Hepatocyte (in vitro differentiated cells): ENCODE data around the gene FLVCR1. TPM values are rescaled to one million over a fixed set of nuclear protein-coding genes. Genes with fewer than 3 reads are reported as not detected.

ENCODE experiments used
- DNase-seq: peaks from one replicate; pipeline ENCODE4 v3.0.0-alpha.2; 2016; ENCODE audit warnings: low spot score
- H2AFZ ChIP-seq: fragments of 200-600 bp; sonication (generic); 2 replicates; pipeline ENCODE4 v1.6.0; 2016; ENCODE audit warnings: antibody characterized with exemption, mild to moderate bottlenecking
- H3K27ac ChIP-seq: fragments of 200-600 bp; sonication (generic); 2 replicates; pipeline ENCODE4 v1.5.1; 2016; ENCODE audit warnings: mild to moderate bottlenecking
- H3K27me3 ChIP-seq: fragments of 200-600 bp; sonication (generic); 2 replicates; pipeline ENCODE4 v1.6.1; 2016
- H3K36me3 ChIP-seq: fragments of 200-600 bp; sonication (generic); replicated peaks from 2 replicates; pipeline ENCODE4 v1.5.1; 2016; ENCODE audit warnings: low read depth; ENCODE audit not compliant: insufficient read depth
- H3K4me1 ChIP-seq: fragments of 200-600 bp; sonication (generic); 2 replicates; pipeline ENCODE4 v1.5.1; 2016; ENCODE audit warnings: mild to moderate bottlenecking, moderate library complexity; ENCODE audit not compliant: insufficient read depth
- H3K4me2 ChIP-seq: fragments of 200-600 bp; sonication (generic); 2 replicates; pipeline ENCODE4 v1.6.0; 2016
- H3K4me3 ChIP-seq: fragments of 200-600 bp; sonication (generic); 2 replicates; pipeline ENCODE4 v1.5.1; 2016; ENCODE audit warnings: mild to moderate bottlenecking
- H3K79me2 ChIP-seq: fragments of 200-600 bp; sonication (generic); 2 replicates; pipeline ENCODE4 v1.6.0; 2017; ENCODE audit warnings: mild to moderate bottlenecking
- H3K9me2 ChIP-seq: fragments of 200-600 bp; sonication (generic); replicated peaks from 2 replicates; pipeline ENCODE4 v1.6.0; 2017; ENCODE audit warnings: mild to moderate bottlenecking; ENCODE audit not compliant: insufficient read depth
- H3K9me3 ChIP-seq: fragments of 200-600 bp; sonication (generic); 2 replicates; pipeline ENCODE4 v1.5.1; 2016; ENCODE audit warnings: low read depth, mild to moderate bottlenecking
- H4K20me1 ChIP-seq: fragments of 200-600 bp; sonication (generic); 2 replicates; pipeline ENCODE4 v1.6.0; 2016; ENCODE audit warnings: mild to moderate bottlenecking; ENCODE audit not compliant: insufficient read depth, poor library complexity, severe bottlenecking
- CTCF ChIP-seq: fragments of 200-600 bp; sonication (generic); IDR thresholded peaks from 2 replicates; pipeline ENCODE4 v1.5.1; 2016; ENCODE audit warnings: antibody characterized with exemption, mild to moderate bottlenecking; ENCODE audit not compliant: poor library complexity
- EZH2 ChIP-seq: fragments of 200-600 bp; sonication (generic); IDR thresholded peaks from 2 replicates; pipeline ENCODE4 v1.6.1; 2016; ENCODE audit warnings: antibody characterized with exemption, mild to moderate bottlenecking, borderline replicate concordance
- EZH2phosphoT487 ChIP-seq: fragments of 200-600 bp; sonication (generic); IDR thresholded peaks from one replicate; pipeline ENCODE4 v1.6.1; 2018; ENCODE audit warnings: antibody characterized with exemption, mild to moderate bottlenecking, low read depth, moderate library complexity; ENCODE audit not compliant: unreplicated experiment, severe bottlenecking
- WGBS: methylation state at CpG from one replicate; pipeline ENCODE4 v1.1.6; 2016; ENCODE audit warnings: low lambda C conversion rate; ENCODE audit errors: missing lambda C conversion rate; 5-methylcytosine and 5-hydroxymethylcytosine counted together
- polyA plus RNA-seq: library from polyadenylated mRNA; unstranded; fragments of >200 nt; fragmentation: Nextera tagmentation; extraction: Ambion mirVana; gene quantifications from 2 replicates; pipeline ENCODE4 v1.2.1, GENCODE V29; 2016
- total RNA-seq: library from RNA; depleted of rRNA; stranded (reverse); fragments of >200 nt; gene quantifications from 2 replicates; pipeline ENCODE4 v1.2.3, GENCODE V29; 2014

Gene FLVCR1
- total and polyA plus RNA-seq, 2 experiments from 2014 or later, result 9.9 to 32.5 TPM

GRCh38 chr1:212853658-212854057, 4.4 kb upstream of the FLVCR1 start:
- H3K27me3 ChIP-seq, result no peaks in the 10 kb centered on the region
- peak; percentile 59 for DNase-seq
- H3K4me2 ChIP-seq, result no peak overlapping the region
- H3K27ac ChIP-seq, result no peak overlapping the region
- H3K9me2 ChIP-seq, result no peaks in the 10 kb centered on the region
- no peak overlapping the region for H3K4me3 ChIP-seq
- no peaks in the 10 kb centered on the region for H3K36me3 ChIP-seq
- peaks cover 22% of the 10 kb centered on the region for H3K79me2 ChIP-seq
- WGBS, result 73% methylated on average over 5 of the region's 5 CpGs
- peaks cover 5% of the 10 kb centered on the region for H3K4me1 ChIP-seq
- no peak overlapping the region for H2AFZ ChIP-seq
- H3K9me3 ChIP-seq, result no peaks in the 10 kb centered on the region
- TF ChIP-seq CTCF, result no peak
- TF ChIP-seq EZH2, result no peak
- TF ChIP-seq EZH2phosphoT487, result no peak
- no peaks in the 10 kb centered on the region for H4K20me1 ChIP-seq

- Histone ChIP-seq H3K9me3 (no peaks in the 10 kb centered on the region), H3K36me3 (no peaks in the 10 kb centered on the region), H2AFZ (no peak overlapping the region), H3K79me2 (peaks cover 52% of the 10 kb centered on the region), H4K20me1 (peaks cover 3% of the 10 kb centered on the region), H3K4me3 (peak overlapping the region; percentile 59), H3K27ac (peak overlapping the region; percentile 84), H3K4me2 (peak overlapping the region; percentile 71), H3K9me2 (no peaks in the 10 kb centered on the region), H3K27me3 (no peaks in the 10 kb centered on the region), H3K4me1 (peaks cover 10% of the 10 kb centered on the region)
- no peak for DNase-seq
- TF ChIP-seq CTCF, result no peak
- no peak for TF ChIP-seq EZH2
- TF ChIP-seq EZH2phosphoT487, result no peak
- 92% methylated on average over 15 of the region's 16 CpGs for WGBS
Observed at GRCh38 chr1:212856755-212857154, 1.3 kb upstream of the FLVCR1 start.

GRCh38 chr1:212858461-212859265, 588 bp downstream of the FLVCR1 start:
- no peaks in the 10 kb centered on the region for H3K27me3 ChIP-seq
- peaks cover 10% of the 10 kb centered on the region for H3K4me1 ChIP-seq
- H3K27ac ChIP-seq, result peak overlapping the region; percentile 84
- H3K4me2 ChIP-seq, result peak overlapping the region; percentile 94
- H3K4me3 ChIP-seq, result peak overlapping the region; percentile 71
- H2AFZ ChIP-seq, result peak overlapping the region; percentile 30
- peaks cover 72% of the 10 kb centered on the region for H3K79me2 ChIP-seq
- peak; percentile 45 for DNase-seq
- H4K20me1 ChIP-seq, result peaks cover 12% of the 10 kb centered on the region
- H3K9me2 ChIP-seq, result no peaks in the 10 kb centered on the region
- H3K9me3 ChIP-seq, result no peaks in the 10 kb centered on the region
- H3K36me3 ChIP-seq, result no peaks in the 10 kb centered on the region
- 2% methylated on average over 35 of the region's 54 CpGs for WGBS
- TF ChIP-seq EZH2 (no peak), EZH2phosphoT487 (no peak), CTCF (no peak)
